ENCODE results near the gene AGT.

- TF ChIP-seq CTCF (IDR thresholded peaks at IDR 0.05; ENCODE audit: borderline replicate concordance, extremely low read depth, low read length, poor library complexity, severe bottlenecking) = no peak
- TF ChIP-seq EZH2 (IDR thresholded peaks at IDR 0.05; ENCODE audit: borderline replicate concordance, low read depth, low read length, severe bottlenecking) = no peak
Measured at GRCh38 chr1:230739564-230740290, 25.8 kb upstream of the AGT start.

Measured in DND-41 (cell line).